Thyroid gland (tissue), 4 donors: Measurements from ENCODE around the gene BACH2. TPM values are rescaled to one million over a fixed set of nuclear protein-coding genes. Genes with fewer than 3 reads are reported as not detected.

Experiments
- DNase-seq, 2 donors: peaks; one replicate each; pipeline ENCODE4 v3.0.0-alpha.2; 2019
- H3K27ac ChIP-seq, 3 donors: fragments of 200-600 bp; sonication (generic); 1 replicate in 2 of 3; 2 replicates in 1 of 3; pipeline ENCODE4 v1.5.1; 2016 to 2019; ENCODE audit warnings: mild to moderate bottlenecking in 1 of 3, moderate library complexity in 1 of 3
- H3K27me3 ChIP-seq: fragments of 200-600 bp; sonication (generic); one replicate; pipeline ENCODE4 v1.5.1; 2019
- H3K36me3 ChIP-seq, 2 donors: fragments of 200-600 bp; sonication (generic); one replicate each; pipeline ENCODE4 v1.5.1; 2016 to 2019
- H3K4me1 ChIP-seq, 2 donors: fragments of 200-600 bp; sonication (generic); one replicate each; pipeline ENCODE4 v1.5.1; 2017 to 2019
- H3K4me3 ChIP-seq, 3 donors: fragments of 200-600 bp; sonication (generic); replicated peaks in 1 of 3; 1 replicate in 2 of 3; 2 replicates in 1 of 3; pipeline ENCODE4 v1.5.1; 2016; ENCODE audit warnings: mild to moderate bottlenecking in 1 of 3
- H3K9me3 ChIP-seq: fragments of 200-600 bp; sonication (generic); one replicate; pipeline ENCODE4 v1.5.1; 2017
- CTCF ChIP-seq, 6 experiments: fragments of 200-600 bp in 3 of 6; fragments of 450-650 bp in 3 of 6; sonication (generic) in 3 of 6; IDR thresholded peaks; one replicate each; pipeline ENCODE4 v1.5.1; 2016 to 2019; ENCODE audit warnings: antibody characterized with exemption in 6 of 6, mild to moderate bottlenecking in 2 of 6, inconsistent platforms in 1 of 6, moderate library complexity in 1 of 6
- POLR2A ChIP-seq, 2 donors: fragments of 450-650 bp; IDR thresholded peaks; one replicate each; pipeline ENCODE4 v1.6.1; 2017; ENCODE audit warnings: antibody characterized with exemption in 2 of 2, mild to moderate bottlenecking in 2 of 2, moderate library complexity in 1 of 2
- WGBS, 2 donors: methylation state at CpG; one replicate each; pipeline ENCODE4 v1.1.5; 2017; 5-methylcytosine and 5-hydroxymethylcytosine counted together
- intact Hi-C: fragments of 100-400 bp; cut with DNase I; formaldehyde crosslinking; loops from one replicate; pipeline ENCODE4 v1.15.1; 2023
- total RNA-seq, 4 donors: library from RNA; depleted of rRNA; stranded (reverse); fragments of >200 nt; gene quantifications; one replicate each; pipeline ENCODE4 v1.2.3, GENCODE V29; 2016

The BACH2 gene
- total RNA-seq, 4 donors from 2014 or later, result 0.98 to 6.6 (median 3.9) TPM

- intact Hi-C loops, result loop anchor here (10.0 kb wide), 1 partner anchor 200 kb away; the partner anchor contains the start of gene BACH2
- no peaks in the 10 kb centered on the region for H3K36me3 ChIP-seq
- WGBS, 2 donors, result 93 to 97% methylated on average over 2 of the region's 2 CpGs
- DNase-seq, result no peak
- no peak for TF ChIP-seq CTCF (IDR thresholded peaks at IDR 0.05)
- no peaks in the 10 kb centered on the region for H3K27me3 ChIP-seq
- peaks cover 0 to 4% of the 10 kb centered on the region in 2 donors for H3K4me1 ChIP-seq
- no peak overlapping the region for H3K4me3 ChIP-seq
- H3K27ac ChIP-seq, result no peak overlapping the region
- H3K9me3 ChIP-seq, result no peaks in the 10 kb centered on the region
Measured at GRCh38 chr6:90095145-90095544, 201.5 kb downstream of the BACH2 start.

- no peak overlapping the region for H3K4me3 ChIP-seq
- no peaks in the 10 kb centered on the region for H3K36me3 ChIP-seq
- DNase-seq, result no peak
- no peak overlapping the region for H3K27ac ChIP-seq
- H3K27me3 ChIP-seq, result no peaks in the 10 kb centered on the region
- peaks cover 0 to 4% of the 10 kb centered on the region in 2 donors for H3K4me1 ChIP-seq
- TF ChIP-seq CTCF (IDR thresholded peaks at IDR 0.05), result no peak
- no peak for TF ChIP-seq POLR2A (IDR thresholded peaks at IDR 0.05)
- H3K9me3 ChIP-seq, result no peaks in the 10 kb centered on the region
- intact Hi-C loops, result loop anchor here (10.0 kb wide), 1 partner anchor 201 kb away; the partner anchor contains the start of gene BACH2
- WGBS, 2 donors, result 97 to 98% methylated on average over 3 of the region's 3 CpGs
Measured at GRCh38 chr6:90093558-90094073, 203.0 kb downstream of the BACH2 start.

GRCh38 chr6:90090866-90091265 lies 205.8 kb downstream of the BACH2 start:
- 88 to 95% methylated on average over 2 of the region's 2 CpGs for WGBS, 2 donors
- TF ChIP-seq CTCF (IDR thresholded peaks at IDR 0.05) (no peak), POLR2A (IDR thresholded peaks at IDR 0.05) (no peak)
- Histone ChIP-seq H3K4me1 (no peaks in the 10 kb centered on the region), H3K36me3 (no peaks in the 10 kb centered on the region), H3K4me3 (no peak overlapping the region), H3K27ac (no peak overlapping the region), H3K27me3 (no peaks in the 10 kb centered on the region), H3K9me3 (no peaks in the 10 kb centered on the region)
- no peak for DNase-seq
- intact Hi-C loops, result loop anchor here (10.0 kb wide), 1 partner anchor 204 kb away; the partner anchor contains the start of gene BACH2

GRCh38 chr6:90088009-90088408 lies 208.6 kb downstream of the BACH2 start:
- no peaks in the 10 kb centered on the region for H3K4me1 ChIP-seq
- H3K4me3 ChIP-seq, result no peak overlapping the region
- TF ChIP-seq POLR2A (IDR thresholded peaks at IDR 0.05) (no peak), CTCF (IDR thresholded peaks at IDR 0.05) (no peak)
- peak in 1 of 2 donors; percentile 5 for DNase-seq
- H3K27ac ChIP-seq, result no peak overlapping the region
- H3K9me3 ChIP-seq, result no peaks in the 10 kb centered on the region
- no peaks in the 10 kb centered on the region for H3K36me3 ChIP-seq
- intact Hi-C loops, result no loop called here
- H3K27me3 ChIP-seq, result no peaks in the 10 kb centered on the region

GRCh38 chr6:90087106-90087833 lies 209.4 kb downstream of the BACH2 start:
- Histone ChIP-seq H3K4me3 (no peak overlapping the region), H3K27me3 (no peaks in the 10 kb centered on the region), H3K27ac (no peak overlapping the region), H3K36me3 (no peaks in the 10 kb centered on the region), H3K9me3 (no peaks in the 10 kb centered on the region), H3K4me1 (no peaks in the 10 kb centered on the region)
- no peak for DNase-seq
- 89% methylated on average over 5 of the region's 5 CpGs for WGBS, 2 donors
- intact Hi-C loops, result no loop called here
- TF ChIP-seq CTCF (IDR thresholded peaks at IDR 0.05) (no peak), POLR2A (IDR thresholded peaks at IDR 0.05) (no peak)
